CD4-positive, alpha-beta T cell (primary cell): ENCODE measurements around the gene SREBF2. TPM values are rescaled to one million over a fixed set of nuclear protein-coding genes. Genes with fewer than 3 reads are reported as not detected.

ENCODE experiments used
- ATAC-seq: fragments of 200-7000 bp; cut with Tn5 transposase; one replicate; pipeline ENCODE4 v1.10.0; 2022; ENCODE audit warnings: mild to moderate bottlenecking; ENCODE audit not compliant: poor library complexity
- CTCF ChIA-PET: fragments of 350-600 bp; sonication (Branson Sonifier 250); formaldehyde crosslinking; loops from one replicate; lab custom pipeline; 2021; ENCODE audit warnings: antibody characterized with exemption, inconsistent platforms; lab: Charles Lee
- POLR2A ChIA-PET: fragments of 350-600 bp; sonication (Branson Sonifier 250); formaldehyde crosslinking; loops from one replicate; lab custom pipeline; 2021; ENCODE audit warnings: antibody characterized with exemption, inconsistent platforms; lab: Charles Lee
- DNase-seq, 14 experiments: peaks; one replicate each; pipeline ENCODE4 v3.0.0-alpha.2; 2013 to 2020; ENCODE audit warnings: mixed read lengths in 2 of 14
- H3K27ac ChIP-seq, 2 donors: one replicate each; pipeline versions ENCODE4 v1.5.1 to v1.7.0; 2013; ENCODE audit warnings: low read length in 2 of 2, low read depth in 1 of 2, mild to moderate bottlenecking in 1 of 2
- H3K27me3 ChIP-seq, 2 experiments: 1 replicate in 1 of 2; 2 replicates in 1 of 2; pipeline versions ENCODE4 v1.6.1 to v1.7.0; 2013; ENCODE audit warnings: low read length in 2 of 2, control low read depth in 1 of 2, mild to moderate bottlenecking in 1 of 2, moderate library complexity in 1 of 2; ENCODE audit not compliant: insufficient read depth in 2 of 2, control insufficient read depth in 1 of 2
- H3K36me3 ChIP-seq: one replicate; pipeline ENCODE4 v1.6.1; 2013; ENCODE audit warnings: low read length, control low read depth; ENCODE audit not compliant: insufficient read depth
- H3K4me1 ChIP-seq: one replicate; pipeline ENCODE4 v1.6.1; 2013; ENCODE audit warnings: low read length, control low read depth; ENCODE audit not compliant: insufficient read depth
- H3K4me3 ChIP-seq: one replicate; pipeline ENCODE4 v1.5.1; 2013; ENCODE audit warnings: mild to moderate bottlenecking, low read length, moderate library complexity
- H3K9me3 ChIP-seq, 2 experiments: 1 replicate in 1 of 2; 2 replicates in 1 of 2; pipeline versions ENCODE4 v1.6.1 to v1.7.0; 2013; ENCODE audit warnings: low read length in 2 of 2, mild to moderate bottlenecking in 2 of 2, control low read depth in 1 of 2, moderate library complexity in 1 of 2; ENCODE audit not compliant: control insufficient read depth in 1 of 2, insufficient read depth in 1 of 2
- H3K27ac Mint-ChIP-seq: one replicate; pipeline ENCODE4 v1.8.0; 2020; ENCODE audit warnings: mixed read lengths
- H3K27me3 Mint-ChIP-seq: one replicate; pipeline ENCODE4 v1.8.0; 2021; ENCODE audit warnings: mixed read lengths
- H3K36me3 Mint-ChIP-seq: one replicate; pipeline ENCODE4 v1.8.0; 2021; ENCODE audit warnings: low read depth, mixed read lengths
- H3K4me1 Mint-ChIP-seq: one replicate; pipeline ENCODE4 v1.8.0; 2021; ENCODE audit warnings: low read depth, mixed read lengths
- H3K4me3 Mint-ChIP-seq: one replicate; pipeline ENCODE4 v1.8.0; 2020; ENCODE audit warnings: mild to moderate bottlenecking, mixed read lengths
- H3K9me3 Mint-ChIP-seq: one replicate; pipeline ENCODE4 v1.8.0; 2020; ENCODE audit warnings: mixed read lengths
- CTCF ChIP-seq: fragments of 200-600 bp; IDR thresholded peaks from one replicate; pipeline ENCODE4 v1.8.0; 2022; ENCODE audit warnings: antibody characterized with exemption, mild to moderate bottlenecking
- intact Hi-C, 2 experiments: fragments of 100-400 bp; cut with DNase I in 1 of 2; cut with micrococcal nuclease in 1 of 2; formaldehyde crosslinking; loops; one replicate each; pipeline versions ENCODE4 v1.15.1 to v1.9.0; 2023 to 2025; cut with DNase I, micrococcal nuclease
- total RNA-seq, 174 experiments: library from RNA in 2 of 174; stranded (reverse) in 2 of 174; gene quantifications; one replicate each; pipeline ENCODE4 v1.2.3 and lab custom pipeline; 2021 to 2026

Gene SREBF2
- total RNA-seq, 2 experiments from 2014 or later, result 67.2 to 69.9 TPM

- Mint-ChIP-seq H3K9me3 (no peaks in the 10 kb centered on the region), H3K27ac (no peak overlapping the region), H3K36me3 (peaks cover 84% of the 10 kb centered on the region), H3K4me1 (no peaks in the 10 kb centered on the region), H3K27me3 (no peaks in the 10 kb centered on the region), H3K4me3 (no peak overlapping the region)
- Histone ChIP-seq H3K36me3 (peaks cover 66% of the 10 kb centered on the region), H3K27ac (no peak overlapping the region), H3K4me3 (no peak overlapping the region), H3K27me3 (no peaks in the 10 kb centered on the region), H3K9me3 (no peaks in the 10 kb centered on the region), H3K4me1 (peaks cover 6% of the 10 kb centered on the region)
- ATAC-seq, result no peak
- TF ChIP-seq CTCF, result no peak
- intact Hi-C loops, result no loop called here
- POLR2A ChIA-PET, result no interaction called here
- DNase-seq, result no peak
- CTCF ChIA-PET, result no interaction called here
Observed at GRCh38 chr22:41892721-41893120, 59.8 kb downstream of the SREBF2 start.

GRCh38 chr22:41893591-41894375 is 60.9 kb downstream of the SREBF2 start:
- no peak overlapping the region for H3K27ac Mint-ChIP-seq
- TF ChIP-seq CTCF, result no peak
- ATAC-seq (no peak), DNase-seq (no peak)
- POLR2A ChIA-PET, result interaction anchor here (0.6 kb wide), 1 partner anchor 167 kb away, joined by 5 read pairs; no protein-coding TSS in a partner anchor
- H3K9me3 ChIP-seq, result no peaks in the 10 kb centered on the region
- H3K4me1 Mint-ChIP-seq, result no peaks in the 10 kb centered on the region
- peaks cover 67% of the 10 kb centered on the region for H3K36me3 ChIP-seq
- CTCF ChIA-PET, result no interaction called here
- no peaks in the 10 kb centered on the region for H3K27me3 ChIP-seq
- no peak overlapping the region for H3K4me3 ChIP-seq
- H3K4me3 Mint-ChIP-seq, result no peak overlapping the region
- H3K36me3 Mint-ChIP-seq, result peaks cover 84% of the 10 kb centered on the region
- no peaks in the 10 kb centered on the region for H3K27me3 Mint-ChIP-seq
- H3K27ac ChIP-seq, result no peak overlapping the region
- H3K9me3 Mint-ChIP-seq, result no peaks in the 10 kb centered on the region
- intact Hi-C loops, result no loop called here
- H3K4me1 ChIP-seq, result peaks cover 6% of the 10 kb centered on the region

- no peak for ATAC-seq
- no peak overlapping the region for H3K27ac ChIP-seq
- H3K27me3 ChIP-seq, result no peaks in the 10 kb centered on the region
- ChIA-PET CTCF (no interaction called here), POLR2A (no interaction called here)
- H3K4me3 ChIP-seq, result no peak overlapping the region
- Mint-ChIP-seq H3K4me3 (no peak overlapping the region), H3K27ac (no peak overlapping the region), H3K4me1 (no peaks in the 10 kb centered on the region), H3K9me3 (no peaks in the 10 kb centered on the region), H3K27me3 (no peaks in the 10 kb centered on the region), H3K36me3 (peaks cover 64% of the 10 kb centered on the region)
- no peaks in the 10 kb centered on the region for H3K9me3 ChIP-seq
- TF ChIP-seq CTCF, result no peak
- peaks cover 6% of the 10 kb centered on the region for H3K4me1 ChIP-seq
- H3K36me3 ChIP-seq, result peaks cover 60% of the 10 kb centered on the region
- no peak for DNase-seq
- intact Hi-C loops, result no loop called here
Observed at GRCh38 chr22:41898645-41899044, 65.7 kb downstream of the SREBF2 start.
